IMR-90 (cell line): ENCODE data around the gene KLK10.

Experiments used
- MAFK ChIP-seq: IDR thresholded peaks from 2 replicates; pipeline ENCODE4 v1.6.1; 2012; ENCODE audit warnings: low read depth, low read length, improper control_type of control experiment
- MAZ ChIP-seq: IDR thresholded peaks from 2 replicates; pipeline ENCODE4 v1.6.1; 2012; ENCODE audit warnings: low read depth, mild to moderate bottlenecking, low read length, improper control_type of control experiment, moderate library complexity, borderline replicate concordance
- NFE2L2 ChIP-seq: fragments of 150-350 bp; IDR thresholded peaks from 2 replicates; pipeline ENCODE4 v1.6.1; 2016; ENCODE audit warnings: low read depth, mild to moderate bottlenecking, low read length
- POLR2A ChIP-seq: IDR thresholded peaks from 2 replicates; pipeline ENCODE4 v1.6.1; 2012; ENCODE audit warnings: mild to moderate bottlenecking, low read depth, low read length
- RAD21 ChIP-seq: IDR thresholded peaks from 2 replicates; pipeline ENCODE4 v1.6.1; 2012; ENCODE audit warnings: low read length, improper control_type of control experiment
- SMC3 ChIP-seq: fragments of 150-350 bp; IDR thresholded peaks from 2 replicates; pipeline ENCODE4 v1.6.1; 2016; ENCODE audit warnings: low read depth, mild to moderate bottlenecking, antibody characterized with exemption, low read length, moderate library complexity
- USF2 ChIP-seq: fragments of 150-350 bp; IDR thresholded peaks from 2 replicates; pipeline ENCODE4 v1.6.1; 2017; ENCODE audit warnings: mild to moderate bottlenecking, antibody characterized with exemption, low read length, low read depth
- TF ChIP-seq, protein P1 (sequence below): conservative IDR thresholded peaks from 2 replicates; pipeline ENCODE4 v1.5.1; 2012; ENCODE audit warnings: mild to moderate bottlenecking, low read depth, low read length, improper control_type of control experiment

DNA sequence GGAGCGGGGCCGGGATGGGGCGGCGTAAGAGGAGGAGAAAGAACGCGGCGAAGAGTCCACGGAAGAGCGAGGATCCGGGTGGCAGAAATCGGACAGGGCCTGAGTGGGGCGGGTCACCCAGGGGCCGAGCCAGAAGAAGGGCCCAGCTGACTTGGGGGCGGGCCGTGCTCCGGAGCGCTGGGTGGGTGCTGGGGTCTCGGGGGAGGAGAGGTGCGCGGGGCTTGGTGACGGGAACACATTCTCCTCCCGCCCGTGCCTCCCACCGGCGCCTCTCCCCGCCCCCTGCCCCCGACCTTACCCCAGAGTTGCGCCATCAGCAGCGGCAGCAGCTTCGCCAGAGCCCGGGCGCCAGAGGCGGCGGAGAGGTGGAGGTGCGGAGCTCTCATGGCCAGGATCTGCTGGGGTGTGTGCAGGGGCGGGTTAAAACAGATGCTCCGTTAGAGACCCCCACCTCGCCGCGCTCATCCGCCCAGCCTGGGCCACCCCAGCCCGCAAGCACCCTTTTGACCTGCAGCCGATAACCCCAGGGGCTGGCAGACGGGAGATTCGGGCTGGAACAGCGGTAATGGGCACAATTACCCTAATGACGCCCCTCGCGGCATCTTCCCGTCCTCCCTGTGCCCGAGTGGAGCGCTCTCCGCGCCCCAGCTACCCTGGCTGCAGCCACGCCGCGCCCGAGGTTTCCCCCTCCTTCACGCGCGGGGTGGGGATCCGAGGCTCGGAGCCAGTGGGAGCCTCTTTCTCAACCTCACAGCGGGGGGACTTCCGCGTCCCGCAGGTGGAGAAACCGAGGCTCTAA lies 565 bp downstream of the KLK10 start:
- TF ChIP-seq RAD21, result no peak
- TF ChIP-seq, protein P1, sequence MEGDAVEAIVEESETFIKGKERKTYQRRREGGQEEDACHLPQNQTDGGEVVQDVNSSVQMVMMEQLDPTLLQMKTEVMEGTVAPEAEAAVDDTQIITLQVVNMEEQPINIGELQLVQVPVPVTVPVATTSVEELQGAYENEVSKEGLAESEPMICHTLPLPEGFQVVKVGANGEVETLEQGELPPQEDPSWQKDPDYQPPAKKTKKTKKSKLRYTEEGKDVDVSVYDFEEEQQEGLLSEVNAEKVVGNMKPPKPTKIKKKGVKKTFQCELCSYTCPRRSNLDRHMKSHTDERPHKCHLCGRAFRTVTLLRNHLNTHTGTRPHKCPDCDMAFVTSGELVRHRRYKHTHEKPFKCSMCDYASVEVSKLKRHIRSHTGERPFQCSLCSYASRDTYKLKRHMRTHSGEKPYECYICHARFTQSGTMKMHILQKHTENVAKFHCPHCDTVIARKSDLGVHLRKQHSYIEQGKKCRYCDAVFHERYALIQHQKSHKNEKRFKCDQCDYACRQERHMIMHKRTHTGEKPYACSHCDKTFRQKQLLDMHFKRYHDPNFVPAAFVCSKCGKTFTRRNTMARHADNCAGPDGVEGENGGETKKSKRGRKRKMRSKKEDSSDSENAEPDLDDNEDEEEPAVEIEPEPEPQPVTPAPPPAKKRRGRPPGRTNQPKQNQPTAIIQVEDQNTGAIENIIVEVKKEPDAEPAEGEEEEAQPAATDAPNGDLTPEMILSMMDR, result no peak
- no peak for TF ChIP-seq MAFK
- TF ChIP-seq MAZ, result no peak
- no peak for TF ChIP-seq SMC3
- no peak for TF ChIP-seq POLR2A
- no peak for TF ChIP-seq USF2
- no peak for TF ChIP-seq NFE2L2
